ENCODE measurements around the gene ANKRD11. TPM values are rescaled to one million over a fixed set of nuclear protein-coding genes. Genes with fewer than 3 reads are reported as not detected.

The ANKRD11 gene
- total RNA-seq, 1 donor from 2014 or later = 165 TPM

GRCh38 chr16:89491974-89492687 is 1.8 kb upstream of the ANKRD11 start:
- DNase-seq (ENCODE audit: low spot score) = no peak
- TF ChIP-seq CTCF (IDR thresholded peaks at IDR 0.05; ENCODE audit: unreplicated experiment) = no peak
- peaks cover 35% of the 10 kb centered on the region for H3K4me1 Mint-ChIP-seq (ENCODE audit: unreplicated experiment)
- H3K4me3 Mint-ChIP-seq (ENCODE audit: unreplicated experiment) = peak overlapping the region; percentile 95
- peaks cover 14% of the 10 kb centered on the region for H3K27me3 Mint-ChIP-seq (ENCODE audit: unreplicated experiment)
- H3K27ac Mint-ChIP-seq (ENCODE audit: unreplicated experiment) = no peak overlapping the region
- no peaks in the 10 kb centered on the region for H3K9me3 Mint-ChIP-seq (ENCODE audit: unreplicated experiment)
- peaks cover 8% of the 10 kb centered on the region for H3K36me3 Mint-ChIP-seq (ENCODE audit: low read depth, unreplicated experiment)

GRCh38 chr16:89491238-89491869 is 993 bp upstream of the ANKRD11 start:
- peak overlapping the region; percentile 87 for H3K27ac Mint-ChIP-seq (ENCODE audit: unreplicated experiment)
- no peaks in the 10 kb centered on the region for H3K9me3 Mint-ChIP-seq (ENCODE audit: unreplicated experiment)
- peaks cover 15% of the 10 kb centered on the region for H3K27me3 Mint-ChIP-seq (ENCODE audit: unreplicated experiment)
- peaks cover 40% of the 10 kb centered on the region for H3K4me1 Mint-ChIP-seq (ENCODE audit: unreplicated experiment)
- TF ChIP-seq CTCF (IDR thresholded peaks at IDR 0.05; ENCODE audit: unreplicated experiment) = peak; percentile 20
- peaks cover 8% of the 10 kb centered on the region for H3K36me3 Mint-ChIP-seq (ENCODE audit: low read depth, unreplicated experiment)
- no peak for DNase-seq (ENCODE audit: low spot score)
- H3K4me3 Mint-ChIP-seq (ENCODE audit: unreplicated experiment) = peak overlapping the region; percentile 95

GRCh38 chr16:89489898-89490438 is 393 bp downstream of the ANKRD11 start:
- Mint-ChIP-seq H3K9me3 (ENCODE audit: unreplicated experiment) (no peaks in the 10 kb centered on the region), H3K27me3 (ENCODE audit: unreplicated experiment) (peaks cover 15% of the 10 kb centered on the region), H3K36me3 (ENCODE audit: low read depth, unreplicated experiment) (peaks cover 8% of the 10 kb centered on the region), H3K4me3 (ENCODE audit: unreplicated experiment) (no peak overlapping the region), H3K27ac (ENCODE audit: unreplicated experiment) (no peak overlapping the region), H3K4me1 (ENCODE audit: unreplicated experiment) (peaks cover 47% of the 10 kb centered on the region)
- no peak for TF ChIP-seq CTCF (IDR thresholded peaks at IDR 0.05; ENCODE audit: unreplicated experiment)
- DNase-seq (ENCODE audit: low spot score) = peak; percentile 20

- H3K9me3 Mint-ChIP-seq (ENCODE audit: unreplicated experiment) = no peaks in the 10 kb centered on the region
- peak overlapping the region; percentile 95 for H3K4me3 Mint-ChIP-seq (ENCODE audit: unreplicated experiment)
- no peak for TF ChIP-seq CTCF (IDR thresholded peaks at IDR 0.05; ENCODE audit: unreplicated experiment)
- H3K27me3 Mint-ChIP-seq (ENCODE audit: unreplicated experiment) = peaks cover 15% of the 10 kb centered on the region
- peaks cover 54% of the 10 kb centered on the region for H3K4me1 Mint-ChIP-seq (ENCODE audit: unreplicated experiment)
- peak; percentile 68 for DNase-seq (ENCODE audit: low spot score)
- H3K27ac Mint-ChIP-seq (ENCODE audit: unreplicated experiment) = peak overlapping the region; percentile 96
- peaks cover 8% of the 10 kb centered on the region for H3K36me3 Mint-ChIP-seq (ENCODE audit: low read depth, unreplicated experiment)
These were observed 1.1 kb downstream of the ANKRD11 start for GRCh38 chr16:89489040-89489897.
